GM12801 (cell line): ENCODE data around the gene SETD7.

ENCODE experiments used
- CTCF ChIP-seq: IDR thresholded peaks from one replicate; pipeline ENCODE4 v1.5.1; 2011; ENCODE audit warnings: control low read depth; ENCODE audit not compliant: insufficient read length; ENCODE audit errors: extremely low read depth

Gene SETD7

GRCh38 chr4:139506774-139507173, 49.2 kb downstream of the SETD7 start:
- TF ChIP-seq CTCF, result no peak

- TF ChIP-seq CTCF, result no peak
These were observed 52.3 kb downstream of the SETD7 start for GRCh38 chr4:139503622-139504166.

- no peak for TF ChIP-seq CTCF
These were observed 53.8 kb downstream of the SETD7 start for GRCh38 chr4:139501927-139502899.

GRCh38 chr4:139501527-139501926, 54.5 kb downstream of the SETD7 start:
- no peak for TF ChIP-seq CTCF

- no peak for TF ChIP-seq CTCF
These were observed 54.9 kb downstream of the SETD7 start for GRCh38 chr4:139501117-139501516.

- no peak for TF ChIP-seq CTCF
These were observed 56.8 kb downstream of the SETD7 start for GRCh38 chr4:139499186-139499585.

- no peak for TF ChIP-seq CTCF
These were observed 62.8 kb downstream of the SETD7 start for GRCh38 chr4:139493176-139493575.
